Activated CD4-positive, alpha-beta memory T cell treated with anti-CD3 and anti-CD28 coated beads, Interleukin-2, amount 10 ng/mL, durations not matched to agents 7 days and 5 days (primary cell): ENCODE measurements around the gene CD248. TPM values are rescaled to one million over a fixed set of nuclear protein-coding genes. Genes with fewer than 3 reads are reported as not detected.

Experiments
- CTCF ChIA-PET: fragments of 350-600 bp; sonication (Branson Sonifier 250); formaldehyde crosslinking; loops from one replicate; lab custom pipeline; 2021; ENCODE audit warnings: antibody characterized with exemption, inconsistent platforms; lab: Charles Lee
- POLR2A ChIA-PET: fragments of 350-600 bp; sonication (Branson Sonifier 250); formaldehyde crosslinking; loops from one replicate; lab custom pipeline; 2021; ENCODE audit warnings: antibody characterized with exemption; lab: Charles Lee
- DNase-seq: peaks from one replicate; pipeline ENCODE4 v3.0.0-alpha.2; 2020
- H3K27ac Mint-ChIP-seq: one replicate; pipeline ENCODE4 v1.8.0; 2021; ENCODE audit warnings: mild to moderate bottlenecking, mixed read lengths
- H3K27me3 Mint-ChIP-seq: one replicate; pipeline ENCODE4 v1.8.0; 2021; ENCODE audit warnings: mixed read lengths
- H3K36me3 Mint-ChIP-seq: one replicate; pipeline ENCODE4 v1.8.0; 2021; ENCODE audit warnings: low read depth, mixed read lengths
- H3K4me1 Mint-ChIP-seq: one replicate; pipeline ENCODE4 v1.8.0; 2021; ENCODE audit warnings: mixed read lengths
- H3K4me3 Mint-ChIP-seq: one replicate; pipeline ENCODE4 v1.8.0; 2021; ENCODE audit warnings: mild to moderate bottlenecking, mixed read lengths
- H3K9me3 Mint-ChIP-seq: one replicate; pipeline ENCODE4 v1.8.0; 2021; ENCODE audit warnings: mixed read lengths
- total RNA-seq, 2 experiments: library from RNA; stranded (reverse); gene quantifications; one replicate each; pipeline ENCODE4 v1.2.3, GENCODE V29; 2021

CD248 gene
- total RNA-seq, 2 experiments from 2014 or later: not detected

DNA sequence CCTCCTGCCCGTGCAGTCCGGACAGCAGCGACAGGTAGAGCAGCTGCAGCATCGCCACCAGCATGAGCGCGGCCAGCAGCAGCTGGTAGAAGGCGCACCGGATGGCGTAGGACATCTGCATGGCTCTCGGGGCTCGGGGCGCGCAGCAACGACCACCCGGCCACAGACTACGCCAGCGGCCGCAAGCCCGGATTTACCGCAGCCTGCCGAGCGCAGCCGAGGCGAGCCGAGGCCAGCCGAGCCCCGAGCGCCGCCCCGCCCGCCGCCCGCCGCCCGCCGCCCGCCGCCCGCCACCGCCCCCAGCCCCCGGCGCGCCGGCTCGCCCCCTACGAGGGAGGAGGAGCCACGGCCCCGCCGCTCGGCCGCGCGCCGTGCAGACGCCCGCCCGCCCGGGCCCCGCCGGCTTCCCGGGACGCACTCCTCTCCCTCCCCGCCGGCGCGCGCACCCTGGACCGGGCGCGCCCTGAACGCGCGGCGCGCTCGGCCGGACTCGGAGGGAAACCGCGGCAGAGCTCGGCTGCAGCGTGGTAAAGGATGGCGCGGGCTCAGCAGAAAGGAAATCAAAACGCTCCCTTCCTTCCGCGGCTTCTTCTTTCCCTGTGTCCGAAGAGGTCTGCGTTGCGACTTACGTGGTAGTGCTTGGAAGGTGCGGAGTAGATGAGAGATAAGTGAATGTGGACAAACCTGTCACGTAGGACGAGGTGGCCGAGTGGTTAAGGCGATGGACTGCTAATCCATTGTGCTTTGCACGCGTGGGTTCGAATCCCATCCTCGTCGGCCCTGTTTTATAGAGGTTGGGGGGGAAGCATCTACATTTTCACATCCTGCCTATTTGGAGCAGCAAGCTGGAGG, 30.8 kb upstream of the CD248 start, which contains the start of gene B4GAT1:
B4GAT1 (minus strand) TSS at position 205 of the 852 bp plus-strand sequence; CDS start at position 121, 84 bp downstream.
- peaks cover 47% of the 10 kb centered on the region for H3K4me1 Mint-ChIP-seq
- H3K9me3 Mint-ChIP-seq: no peaks in the 10 kb centered on the region
- peaks cover 10% of the 10 kb centered on the region for H3K36me3 Mint-ChIP-seq
- ChIA-PET POLR2A (interaction anchor here (0.7 to 1.4 kb wide), 5 partner anchors 12 to 331 kb away, joined by 3 to 7 read pairs (median 3); partner anchors contain the start of gene MRPL11), CTCF (interaction anchor here (0.9 to 1.4 kb wide), 4 partner anchors 18 to 41 kb away, joined by 3 to 13 read pairs (median 5); no protein-coding TSS in a partner anchor)
- no peaks in the 10 kb centered on the region for H3K27me3 Mint-ChIP-seq
- DNase-seq: peak; percentile 87
- peak within 1 kb of the TSS; percentile 81 for H3K27ac Mint-ChIP-seq
- H3K4me3 Mint-ChIP-seq: peak within 1 kb of the TSS; percentile 84

- CTCF ChIA-PET: interaction anchor here (1.0 to 4.1 kb wide), 4 partner anchors 34 to 43 kb away, joined by 3 to 25 read pairs (median 16); no protein-coding TSS in a partner anchor
- no peak for DNase-seq
- H3K4me3 Mint-ChIP-seq: peak overlapping the region; percentile 71
- H3K27ac Mint-ChIP-seq: peak overlapping the region; percentile 40
- H3K36me3 Mint-ChIP-seq: peaks cover 17% of the 10 kb centered on the region
- H3K4me1 Mint-ChIP-seq: peaks cover 48% of the 10 kb centered on the region
- POLR2A ChIA-PET: interaction anchor here (0.7 to 3.5 kb wide), 7 partner anchors 11 to 292 kb away, joined by 3 to 23 read pairs (median 5); partner anchors contain the start of genes RBM4 and SLC29A2
- H3K9me3 Mint-ChIP-seq: no peaks in the 10 kb centered on the region
- no peaks in the 10 kb centered on the region for H3K27me3 Mint-ChIP-seq
These were observed 29.9 kb upstream of the CD248 start for GRCh38 chr11:66346476-66347424.

- Mint-ChIP-seq H3K27ac (peak overlapping the region; percentile 87), H3K4me1 (peaks cover 51% of the 10 kb centered on the region), H3K27me3 (no peaks in the 10 kb centered on the region), H3K4me3 (peak overlapping the region; percentile 96), H3K9me3 (no peaks in the 10 kb centered on the region), H3K36me3 (peaks cover 28% of the 10 kb centered on the region)
- DNase-seq: no peak
- ChIA-PET CTCF (interaction anchor here (0.6 to 4.1 kb wide), 8 partner anchors 10 to 117 kb away, joined by 3 to 25 read pairs (median 4); partner anchors contain the start of gene SLC29A2), POLR2A (interaction anchor here (1.0 to 3.5 kb wide), 11 partner anchors 9 to 497 kb away, joined by 3 to 23 read pairs (median 5); partner anchors contain the start of genes BANF1, EIF1AD, MRPL11 and RCE1)
These were observed 28.4 kb upstream of the CD248 start for GRCh38 chr11:66345316-66345649.

- Mint-ChIP-seq H3K4me3 (peak within 1 kb of the TSS; percentile 96), H3K27ac (peak within 1 kb of the TSS; percentile 87), H3K4me1 (peaks cover 51% of the 10 kb centered on the region), H3K9me3 (no peaks in the 10 kb centered on the region), H3K36me3 (peaks cover 28% of the 10 kb centered on the region), H3K27me3 (no peaks in the 10 kb centered on the region)
- ChIA-PET POLR2A (interaction anchor here (0.9 to 3.5 kb wide), 15 partner anchors 8 to 498 kb away, joined by 3 to 23 read pairs (median 5); partner anchors contain the start of genes BANF1, EIF1AD, MRPL11 and RCE1), CTCF (interaction anchor here (0.7 to 4.1 kb wide), 5 partner anchors 18 to 117 kb away, joined by 4 to 25 read pairs (median 6); no protein-coding TSS in a partner anchor)
- peak; percentile 97 for DNase-seq
These were observed 27.9 kb upstream of the CD248 start, which contains the start of gene BRMS1 for GRCh38 chr11:66344550-66345315. BRMS1 (minus strand) TSS chr11:66345104; CDS start chr11:66342234, 2,870 bp downstream.

DNA sequence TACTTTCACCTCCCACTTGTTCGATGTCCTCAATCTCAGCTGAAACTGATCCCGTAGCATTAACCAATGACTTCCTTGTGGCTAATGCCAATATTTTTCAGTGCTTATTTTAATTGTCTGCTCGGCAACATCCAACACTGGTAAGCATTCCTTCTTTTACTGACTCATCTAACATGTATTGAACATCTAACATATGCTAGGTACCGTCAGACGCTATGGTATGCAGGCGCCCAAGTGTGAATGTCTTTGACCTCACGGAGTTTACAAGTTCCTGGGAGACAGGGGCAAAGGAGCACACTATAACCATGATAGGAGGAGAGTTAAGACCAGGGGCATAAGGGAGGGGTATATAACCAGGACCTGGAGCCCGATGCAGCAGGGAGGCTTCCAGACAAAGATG, 26.3 kb upstream of the CD248 start:
- no peak for DNase-seq
- Mint-ChIP-seq H3K27me3 (no peaks in the 10 kb centered on the region), H3K27ac (no peak overlapping the region), H3K9me3 (no peaks in the 10 kb centered on the region), H3K4me1 (peaks cover 47% of the 10 kb centered on the region), H3K36me3 (peaks cover 36% of the 10 kb centered on the region), H3K4me3 (peak overlapping the region; percentile 96)
- POLR2A ChIA-PET: interaction anchor here (2.0 kb wide), 1 partner anchor 8 kb away, joined by 13 read pairs; the partner anchor contains the start of gene RIN1
- CTCF ChIA-PET: interaction anchor here (4.1 kb wide), 1 partner anchor 43 kb away, joined by 19 read pairs; no protein-coding TSS in a partner anchor

GRCh38 chr11:66341502-66342126, 24.8 kb upstream of the CD248 start:
- POLR2A ChIA-PET: interaction anchor here (1.7 kb wide), 1 partner anchor 29 kb away, joined by 4 read pairs; no protein-coding TSS in a partner anchor
- peaks cover 57% of the 10 kb centered on the region for H3K4me1 Mint-ChIP-seq
- H3K36me3 Mint-ChIP-seq: peaks cover 40% of the 10 kb centered on the region
- DNase-seq: no peak
- no peaks in the 10 kb centered on the region for H3K27me3 Mint-ChIP-seq
- CTCF ChIA-PET: no interaction called here
- no peak overlapping the region for H3K4me3 Mint-ChIP-seq
- H3K9me3 Mint-ChIP-seq: no peaks in the 10 kb centered on the region
- H3K27ac Mint-ChIP-seq: no peak overlapping the region

- H3K36me3 Mint-ChIP-seq: peaks cover 40% of the 10 kb centered on the region
- ChIA-PET CTCF (no interaction called here), POLR2A (interaction anchor here (1.7 kb wide), 1 partner anchor 28 kb away, joined by 4 read pairs; no protein-coding TSS in a partner anchor)
These were observed 24.0 kb upstream of the CD248 start for GRCh38 chr11:66340596-66341501.

DNA sequence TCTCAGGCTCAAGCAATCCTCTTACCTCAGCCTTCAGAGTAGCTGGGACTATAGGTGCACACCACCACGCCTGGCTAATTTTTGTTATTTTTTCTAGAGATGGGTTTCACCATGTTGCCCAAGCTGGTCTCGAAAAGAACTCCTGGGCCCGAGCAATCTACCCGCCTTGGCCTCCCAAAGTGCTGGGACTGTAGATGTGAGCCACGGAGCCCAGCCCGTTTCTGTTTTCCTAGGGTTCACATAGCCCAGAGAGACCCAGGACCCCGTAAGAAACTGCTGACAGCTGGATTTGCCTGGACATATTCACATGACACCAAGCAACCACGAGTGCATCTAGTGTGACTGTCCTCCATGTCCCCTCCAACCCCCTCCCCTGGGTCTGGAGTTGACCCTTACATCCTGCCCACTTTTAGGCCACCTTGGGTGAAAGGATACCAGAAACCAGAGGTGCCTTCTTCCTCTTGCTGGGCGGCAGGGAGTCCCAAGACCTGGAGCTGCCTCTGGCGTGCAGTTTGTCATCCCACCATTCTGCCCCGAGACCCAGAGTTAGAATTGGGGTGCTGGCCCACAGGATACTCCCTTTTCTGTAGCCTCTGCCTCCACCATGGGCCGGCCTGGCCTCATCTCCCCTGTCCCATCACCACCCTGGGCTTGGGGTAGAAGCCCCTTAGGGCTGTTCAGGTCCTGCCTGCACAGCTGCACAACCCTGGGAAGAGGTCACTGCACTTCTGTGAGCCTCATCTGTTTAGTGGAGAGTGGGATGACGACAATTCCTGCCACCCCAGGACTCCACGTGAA, 23.0 kb upstream of the CD248 start:
- H3K27ac Mint-ChIP-seq: no peak overlapping the region
- ChIA-PET CTCF (interaction anchor here (0.9 kb wide), 1 partner anchor 28 kb away, joined by 4 read pairs; no protein-coding TSS in a partner anchor), POLR2A (interaction anchor here (1.7 kb wide), 1 partner anchor 27 kb away, joined by 4 read pairs; no protein-coding TSS in a partner anchor)
- H3K27me3 Mint-ChIP-seq: peaks cover 4% of the 10 kb centered on the region
- peaks cover 40% of the 10 kb centered on the region for H3K36me3 Mint-ChIP-seq
- H3K9me3 Mint-ChIP-seq: no peaks in the 10 kb centered on the region
- H3K4me3 Mint-ChIP-seq: no peak overlapping the region
- DNase-seq: no peak
- peaks cover 49% of the 10 kb centered on the region for H3K4me1 Mint-ChIP-seq

More at GRCh38 chr11:66340596-66341501, 24.0 kb upstream of the CD248 start:
- Mint-ChIP-seq H3K9me3 (no peaks in the 10 kb centered on the region), H3K27ac (no peak overlapping the region), H3K4me1 (peaks cover 58% of the 10 kb centered on the region), H3K27me3 (peaks cover 2% of the 10 kb centered on the region), H3K4me3 (no peak overlapping the region)
- DNase-seq: no peak

DNA sequence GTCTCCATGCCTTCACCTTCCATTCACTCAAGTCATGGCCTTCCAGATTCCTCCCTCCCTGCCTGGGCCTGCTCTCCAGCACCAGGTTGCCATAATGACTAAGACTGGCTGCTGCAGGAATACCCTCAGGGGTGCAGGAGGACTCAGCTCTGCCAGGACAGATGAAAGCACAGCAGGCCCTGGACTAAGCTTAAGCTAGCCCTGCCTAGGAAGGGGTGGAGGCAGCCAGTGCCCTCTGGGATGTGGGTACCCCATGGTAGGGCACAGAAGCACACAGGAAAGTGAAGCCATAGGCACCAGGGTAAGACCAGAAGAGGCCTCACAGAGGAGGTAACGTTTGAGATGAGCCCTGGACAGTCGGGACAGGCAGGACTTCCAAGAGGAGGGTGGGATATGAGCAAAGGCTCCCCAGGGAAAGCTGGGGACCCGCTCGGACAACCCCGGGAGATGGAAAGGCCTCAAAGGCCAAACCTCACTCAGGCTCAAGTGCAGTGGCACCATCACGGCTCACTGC, 22.4 kb upstream of the CD248 start:
- ChIA-PET POLR2A (no interaction called here), CTCF (interaction anchor here (0.9 kb wide), 1 partner anchor 27 kb away, joined by 4 read pairs; no protein-coding TSS in a partner anchor)
- peaks cover 4% of the 10 kb centered on the region for H3K27me3 Mint-ChIP-seq
- no peak for DNase-seq
- H3K4me1 Mint-ChIP-seq: peaks cover 44% of the 10 kb centered on the region
- peaks cover 40% of the 10 kb centered on the region for H3K36me3 Mint-ChIP-seq
- H3K4me3 Mint-ChIP-seq: no peak overlapping the region
- no peak overlapping the region for H3K27ac Mint-ChIP-seq
- H3K9me3 Mint-ChIP-seq: no peaks in the 10 kb centered on the region
